WTC11 (cell line): ENCODE measurements around the gene LEUTX. TPM values are rescaled to one million over a fixed set of nuclear protein-coding genes. Genes with fewer than 3 reads are reported as not detected.

Experiments
- microRNA-seq: library from miRNA; unstranded; fragments of <30 nt; microRNA quantifications from one replicate; pipeline ENCODE4 v1.2.0, GENCODE V29; 2022; ENCODE audit warnings: borderline number of aligned reads
- total RNA-seq: library from RNA; stranded (reverse); gene quantifications from 3 replicates; pipeline ENCODE4 v1.2.3, GENCODE V29; 2021

Gene LEUTX
- total RNA-seq, 1 experiment from 2014 or later: not detected

Small RNA genes within 50 kb of the gene (microRNA-seq; reads per million reads assigned to microRNA genes)
- not detected for gene MIR6719

Other genes starting within 250 kb of the LEUTX start
- gene EID2B, start 246.0 kb upstream of the LEUTX start, total RNA-seq: 2.7 to 3.6 TPM (median 2.7 TPM) in 3 replicates
- gene EID2, start 238.7 kb upstream of the LEUTX start, total RNA-seq: 21.5 to 24.0 TPM (median 23.7 TPM) in 3 replicates
- gene LGALS13, start 176.3 kb upstream of the LEUTX start, total RNA-seq: not detected in 3 replicates
- gene LGALS16, start 122.9 kb upstream of the LEUTX start, total RNA-seq: not detected in 3 replicates
- gene LGALS14, start 74.4 kb upstream of the LEUTX start, total RNA-seq: not detected in 3 replicates
- not detected in 3 replicates for gene CLC, start 40.8 kb upstream of the LEUTX start, total RNA-seq
- 12.2 to 14.0 TPM (median 13.2 TPM) in 3 replicates for gene DYRK1B, start 55.3 kb downstream of the LEUTX start, total RNA-seq
- gene FBL, start 67.5 kb downstream of the LEUTX start, total RNA-seq: 576 to 620 TPM (median 610 TPM) in 3 replicates
- gene FCGBP, start 155.8 kb downstream of the LEUTX start, total RNA-seq: 2.8 to 4.4 TPM (median 3.5 TPM) in 3 replicates
- gene PSMC4, start 192.3 kb downstream of the LEUTX start, total RNA-seq: 96.7 to 105 TPM (median 97.2 TPM) in 3 replicates
- 1.1 to 2.1 TPM (median 1.1 TPM) in 3 replicates for gene ZNF546, start 218.2 kb downstream of the LEUTX start, total RNA-seq